GM19328 (cell line): ENCODE results near the gene CTXND2.
A peak's percentile ranks its signal among the peaks of the same experiment; 100 is the strongest.
"Not testable (repeated sequence)": the region's sequence is repeated elsewhere in the genome, so short reads cannot be mapped to it uniquely, and the experiment has no call there.

Experiments used
- ATAC-seq: cut with Tn5 transposase; IDR thresholded peaks from one replicate; pipeline ENCODE4 v1.9.1; 2021; ENCODE audit warnings: mild to moderate bottlenecking, moderate library complexity; ENCODE audit not compliant: unreplicated experiment

CTXND2 gene

GRCh38 chr1:150888727-150889126 is 1.8 kb downstream of the CTXND2 start:
- ATAC-seq, result no peak

- no peak for ATAC-seq
Measured at GRCh38 chr1:150890033-150890416, 3.1 kb downstream of the CTXND2 start.

- ATAC-seq, result no peak
Measured at GRCh38 chr1:150893336-150893913, 6.5 kb downstream of the CTXND2 start.

DNA sequence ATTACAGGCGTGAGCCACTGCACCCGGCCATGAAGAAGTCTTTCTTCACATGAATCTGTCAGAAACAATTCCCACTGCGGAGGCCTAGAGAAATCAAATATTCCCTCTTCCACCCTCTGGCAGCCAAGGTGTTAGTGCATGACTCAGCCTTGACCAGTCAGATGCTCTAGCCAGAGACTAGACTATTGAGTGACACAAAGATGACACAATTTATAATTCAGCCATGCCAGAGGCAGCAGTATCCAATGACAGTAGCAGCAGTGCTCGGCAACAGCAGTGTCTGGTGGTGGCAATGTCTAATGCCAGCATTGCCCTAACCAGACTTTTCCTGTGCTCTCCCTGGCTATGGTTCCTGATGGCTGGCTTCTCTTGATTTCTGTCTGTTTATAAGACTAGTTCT is 8.7 kb downstream of the CTXND2 start:
- no peak for ATAC-seq

DNA sequence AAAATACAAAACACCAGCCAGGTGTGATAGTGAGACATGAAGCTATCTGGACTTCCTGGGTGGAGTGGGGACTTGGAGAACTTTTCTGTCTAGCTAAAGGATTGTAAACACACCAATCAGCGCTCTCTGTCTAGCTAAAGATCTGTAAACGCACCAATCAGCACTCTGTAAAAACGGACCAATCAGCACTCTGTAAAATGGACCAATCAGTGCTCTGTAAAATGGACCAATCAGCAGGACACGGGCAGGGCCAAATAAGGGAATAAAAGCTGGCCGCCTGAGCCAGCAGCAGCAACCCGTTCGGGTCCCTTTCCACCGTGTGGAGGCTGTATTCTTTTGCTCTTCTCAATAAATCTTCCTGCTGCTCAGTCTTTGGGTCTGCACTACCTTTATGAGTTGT is 12.9 kb downstream of the CTXND2 start:
- not testable (repeated sequence) for ATAC-seq

- ATAC-seq, result no peak
Measured at GRCh38 chr1:150902346-150902745, 15.4 kb downstream of the CTXND2 start.

GRCh38 chr1:150902751-150903150 is 15.8 kb downstream of the CTXND2 start:
- no peak for ATAC-seq

DNA sequence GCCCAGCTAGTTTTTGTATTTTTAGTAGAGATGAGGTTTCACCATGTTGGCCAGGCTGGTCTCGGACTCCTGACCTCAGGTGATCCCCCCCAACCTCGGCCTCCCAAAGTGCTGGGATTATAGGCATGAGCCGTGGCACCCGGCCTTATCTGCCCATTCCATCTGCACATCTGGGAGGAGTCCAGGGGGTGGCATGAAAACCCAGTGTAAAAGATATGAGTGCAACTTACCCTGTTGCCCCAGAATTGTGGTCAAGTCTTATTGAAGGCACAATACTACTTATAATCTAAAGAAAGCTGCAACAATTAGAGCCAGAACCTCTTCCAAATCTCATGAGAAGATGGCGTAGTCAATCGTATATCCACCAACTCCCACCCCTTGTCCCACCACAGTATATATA is 18.4 kb downstream of the CTXND2 start:
- ATAC-seq, result no peak

- no peak for ATAC-seq
Measured at GRCh38 chr1:150906329-150906728, 19.4 kb downstream of the CTXND2 start.

DNA sequence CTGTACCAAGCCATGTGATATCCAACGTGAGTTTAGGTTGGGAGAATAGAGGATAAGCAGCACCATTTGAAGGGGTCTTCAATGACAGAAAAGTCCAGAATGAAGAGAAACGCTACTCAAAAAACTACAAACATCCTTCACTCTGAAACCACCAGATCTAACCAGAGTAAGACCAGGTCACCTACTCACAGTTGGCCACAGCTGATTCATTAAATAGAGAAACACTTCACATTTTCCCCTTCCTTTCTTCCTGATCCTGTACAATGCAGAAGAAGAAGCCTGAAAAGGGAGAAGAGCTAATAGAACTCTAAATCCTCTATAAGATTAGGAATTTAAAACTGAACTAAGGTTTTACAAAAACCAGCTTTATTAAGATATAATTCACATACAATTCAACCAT is 19.9 kb downstream of the CTXND2 start:
- ATAC-seq, result no peak

GRCh38 chr1:150909585-150910180 is 22.7 kb downstream of the CTXND2 start:
- no peak for ATAC-seq

DNA sequence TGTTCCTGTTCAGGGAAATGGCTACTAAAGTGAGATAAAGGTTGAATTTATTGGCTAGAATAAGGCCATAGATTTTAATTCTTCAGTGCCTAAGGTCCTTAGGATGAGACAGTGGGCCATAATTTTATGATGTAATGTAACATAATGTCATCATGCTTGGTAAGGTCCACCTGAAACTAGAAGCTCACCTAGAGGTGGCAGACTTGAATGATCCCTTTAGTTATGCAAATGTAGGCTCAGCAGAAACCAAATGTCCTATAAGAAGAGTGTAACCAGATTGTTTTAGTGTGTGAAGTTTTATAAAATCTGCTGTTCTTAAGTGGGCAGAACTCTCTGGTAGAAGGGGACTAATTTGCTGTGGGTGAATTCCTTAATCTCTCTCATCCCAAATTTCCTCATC is 25.7 kb downstream of the CTXND2 start:
- no peak for ATAC-seq

DNA sequence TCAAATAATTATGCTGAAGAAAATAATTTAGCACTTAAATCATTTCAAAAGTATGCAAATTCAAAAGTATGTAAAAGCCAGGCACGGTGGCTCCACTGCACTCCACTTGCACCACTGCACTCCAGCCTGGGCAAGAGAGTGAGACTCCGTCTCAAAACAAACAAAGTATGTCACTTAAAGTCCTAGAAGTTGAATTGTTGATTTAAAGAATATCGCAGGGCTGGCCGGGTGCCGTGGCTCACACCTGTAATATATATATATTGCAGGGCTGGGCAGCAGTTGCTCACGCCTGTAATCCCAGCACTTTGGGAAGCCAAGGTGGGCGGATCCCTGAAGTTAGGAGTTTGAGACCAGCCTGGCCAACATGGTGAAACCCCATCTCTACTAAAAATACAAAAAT is 30.5 kb downstream of the CTXND2 start:
- ATAC-seq, result no peak

DNA sequence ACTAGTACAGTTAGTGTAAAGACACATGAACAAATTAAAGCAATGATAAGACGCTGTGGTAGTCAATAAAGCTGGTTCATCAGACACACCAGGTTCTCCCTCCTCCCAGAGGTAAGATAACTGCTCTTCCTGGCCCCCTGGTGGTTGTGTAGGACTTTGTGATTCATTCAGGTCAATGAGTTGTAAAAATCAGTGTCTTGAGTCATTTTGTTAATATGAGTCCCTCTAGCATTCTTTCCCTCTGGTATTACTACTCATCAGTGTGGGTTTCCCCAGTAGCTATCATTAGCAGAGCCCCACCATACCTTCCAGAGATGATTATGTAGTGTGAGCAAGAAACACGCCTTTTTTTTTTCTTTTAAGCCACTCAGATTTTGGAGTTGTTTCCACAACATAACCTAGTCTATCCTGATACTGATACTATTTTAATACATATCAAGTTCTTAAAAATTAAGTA is 35.6 kb downstream of the CTXND2 start:
- ATAC-seq, result no peak

DNA sequence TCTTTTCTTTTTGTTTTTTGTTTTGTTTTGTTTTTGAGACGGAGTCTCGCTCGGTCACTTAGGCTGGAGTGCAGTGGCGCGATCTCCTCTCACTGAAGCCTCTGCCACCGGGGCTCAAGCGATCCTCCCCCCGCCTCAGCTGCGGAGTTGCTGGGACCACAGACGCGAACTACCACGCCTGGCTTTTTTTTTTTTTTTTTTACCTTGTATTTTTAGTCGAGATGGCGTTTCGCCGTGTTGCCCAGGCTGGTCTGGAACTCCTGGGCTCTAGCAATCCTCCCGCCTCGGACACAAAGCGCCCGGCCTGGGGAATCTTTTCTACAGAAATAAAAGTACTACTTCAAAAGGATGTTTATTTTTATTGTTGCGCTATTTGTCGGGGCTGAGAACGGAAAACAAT is 38.1 kb downstream of the CTXND2 start:
- no peak for ATAC-seq

GRCh38 chr1:150926097-150926741 is 39.3 kb downstream of the CTXND2 start, which contains the start of gene SETDB1:
TSS of gene SETDB1 (plus strand) at chr1:150926363. CDS start at chr1:150927715, 1,352 bp downstream.
- peak; percentile 82 for ATAC-seq

DNA sequence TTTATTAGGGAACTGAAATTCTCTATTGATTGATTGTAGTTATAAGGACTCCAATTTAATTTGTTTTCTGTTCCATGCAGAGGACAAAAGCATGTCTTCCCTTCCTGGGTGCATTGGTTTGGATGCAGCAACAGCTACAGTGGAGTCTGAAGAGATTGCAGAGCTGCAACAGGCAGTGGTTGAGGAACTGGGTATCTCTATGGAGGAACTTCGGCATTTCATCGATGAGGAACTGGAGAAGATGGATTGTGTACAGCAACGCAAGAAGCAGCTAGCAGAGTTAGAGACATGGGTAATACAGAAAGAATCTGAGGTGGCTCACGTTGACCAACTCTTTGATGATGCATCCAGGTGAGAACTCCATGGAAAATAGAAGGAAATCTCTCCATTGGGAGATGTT is 40.7 kb downstream of the CTXND2 start:
- no peak for ATAC-seq

DNA sequence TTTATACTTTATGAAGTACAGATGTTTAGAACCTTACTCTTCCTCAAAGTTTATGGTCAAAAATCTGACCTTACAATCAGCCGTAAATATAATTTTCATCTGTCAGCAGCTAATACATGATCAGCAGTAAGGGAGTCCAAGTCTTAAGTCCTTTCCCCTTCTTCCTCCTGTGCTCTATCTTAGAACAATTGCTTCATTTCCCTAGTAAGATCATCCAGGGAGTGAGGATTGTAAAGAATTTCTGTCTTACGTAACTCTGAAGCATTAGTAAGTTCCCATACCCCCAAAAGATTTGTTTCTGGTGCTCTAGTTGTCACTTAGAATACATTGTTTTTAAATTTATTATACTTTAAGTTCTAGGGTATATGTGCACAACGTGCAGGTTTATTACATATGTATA is 41.4 kb downstream of the CTXND2 start:
- ATAC-seq, result no peak

DNA sequence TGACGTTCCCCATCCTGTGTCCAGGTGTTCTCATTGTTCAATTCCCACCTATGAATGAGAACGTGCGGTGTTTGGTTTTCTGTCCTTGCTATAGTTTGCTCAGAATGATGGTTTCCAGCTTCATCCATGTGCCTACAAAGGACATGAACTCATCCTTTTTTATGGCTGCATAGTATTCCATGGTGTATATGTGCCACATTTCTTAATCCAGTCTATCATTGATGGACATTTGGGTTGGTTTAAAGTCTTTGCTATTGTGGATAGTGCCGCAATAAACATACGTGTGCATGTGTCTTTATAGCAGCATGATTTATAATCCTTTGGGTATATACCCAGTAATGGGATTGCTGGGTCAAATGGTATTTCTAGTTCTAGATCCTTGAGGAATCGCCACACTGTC is 41.8 kb downstream of the CTXND2 start:
- not testable (repeated sequence) for ATAC-seq

GRCh38 chr1:150931773-150932172 is 44.8 kb downstream of the CTXND2 start:
- no peak for ATAC-seq

DNA sequence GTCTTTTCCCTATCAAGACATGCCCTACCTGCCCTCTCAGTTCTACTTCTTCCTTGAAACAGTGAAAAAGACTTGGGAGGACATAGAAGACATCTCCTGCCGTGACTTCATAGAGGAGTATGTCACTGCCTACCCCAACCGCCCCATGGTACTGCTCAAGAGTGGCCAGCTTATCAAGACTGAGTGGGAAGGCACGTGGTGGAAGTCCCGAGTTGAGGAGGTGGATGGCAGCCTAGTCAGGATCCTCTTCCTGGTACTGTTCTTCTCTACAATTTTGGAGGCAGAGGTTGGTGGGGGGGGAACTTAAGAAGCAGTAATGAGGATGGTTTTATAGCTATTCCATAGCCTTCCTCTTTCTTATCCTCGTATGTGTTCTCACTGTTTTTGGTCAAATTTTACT is 57.9 kb downstream of the CTXND2 start:
- ATAC-seq, result no peak

GRCh38 chr1:150954708-150955107 is 67.8 kb downstream of the CTXND2 start:
- no peak for ATAC-seq
